NCI-H1694 treated with DMSO at 0.1 percent for 48 hours (cell line): ENCODE measurements around the gene EIF4A2.
"Not testable (repeated sequence)": the region's sequence is repeated elsewhere in the genome, so short reads cannot be mapped to it uniquely, and the experiment has no call there.

ENCODE experiments used
- DNase-seq: peaks from one replicate; lab custom pipeline; 2025; lab: John Stamatoyannopoulos, UW

Gene EIF4A2

DNA sequence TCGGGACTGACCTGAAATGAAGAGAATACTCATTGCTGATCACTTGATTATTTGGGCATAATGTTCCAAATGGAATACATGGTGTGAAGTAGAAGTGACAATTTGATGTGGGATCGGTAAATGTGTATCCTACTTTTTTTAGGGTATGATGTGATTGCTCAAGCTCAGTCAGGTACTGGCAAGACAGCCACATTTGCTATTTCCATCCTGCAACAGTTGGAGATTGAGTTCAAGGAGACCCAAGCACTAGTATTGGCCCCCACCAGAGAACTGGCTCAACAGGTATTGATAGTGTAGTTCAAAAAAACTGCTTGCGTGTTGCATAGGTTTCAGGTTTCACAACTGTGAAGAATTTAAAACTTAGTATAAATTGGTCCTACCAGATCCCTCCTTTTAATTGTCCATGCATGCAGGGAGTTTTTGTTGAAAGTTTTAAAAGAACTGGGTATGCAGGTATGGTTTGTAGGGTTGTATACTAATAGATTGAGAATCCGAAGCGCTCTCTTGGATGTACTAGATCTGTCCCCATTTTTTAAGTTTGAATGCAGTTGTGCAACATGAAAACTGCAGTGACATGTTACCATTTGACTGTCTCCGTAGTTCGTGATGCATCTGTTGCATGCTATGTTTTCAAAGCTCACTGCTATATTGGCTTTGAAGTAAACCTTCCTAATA, 1.6 kb downstream of the EIF4A2 start:
- no peak for DNase-seq

DNA sequence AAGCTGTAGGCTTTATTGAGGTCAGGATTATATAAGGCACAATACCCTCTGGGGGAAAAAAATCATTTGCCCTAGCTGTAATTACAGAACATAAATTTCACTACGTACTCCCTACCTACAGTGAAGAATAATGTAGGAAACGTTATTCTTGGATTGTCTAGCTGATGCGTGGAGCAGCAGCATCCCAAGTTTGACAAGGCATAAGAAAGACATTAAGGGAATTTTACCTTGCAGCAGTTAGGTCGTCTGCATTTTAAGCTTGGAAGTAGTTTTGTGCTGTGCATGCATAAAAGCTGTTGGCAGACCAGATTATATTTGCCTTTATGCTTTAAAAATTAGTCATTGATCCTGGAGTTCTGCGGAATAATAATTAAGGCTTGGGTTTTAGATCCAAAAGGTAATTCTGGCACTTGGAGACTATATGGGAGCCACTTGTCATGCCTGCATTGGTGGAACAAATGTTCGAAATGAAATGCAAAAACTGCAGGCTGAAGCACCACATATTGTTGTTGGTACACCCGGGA, 2.2 kb downstream of the EIF4A2 start:
- DNase-seq, result no peak

DNA sequence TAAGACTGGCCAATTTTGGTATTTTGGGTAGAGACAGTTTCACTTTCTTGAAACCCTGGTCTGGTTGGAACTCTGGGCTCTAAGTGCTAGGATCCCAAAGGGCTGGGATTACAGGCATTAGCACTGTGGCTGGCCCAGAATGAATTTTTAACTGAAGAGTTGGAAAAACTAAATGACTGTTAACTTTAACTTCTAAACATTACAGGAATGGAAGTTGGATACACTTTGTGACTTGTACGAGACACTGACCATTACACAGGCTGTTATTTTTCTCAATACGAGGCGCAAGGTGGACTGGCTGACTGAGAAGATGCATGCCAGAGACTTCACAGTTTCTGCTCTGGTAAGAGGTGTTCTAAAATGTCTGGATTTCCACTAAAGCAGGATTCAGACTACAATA, 3.5 kb downstream of the EIF4A2 start:
- DNase-seq, result no peak

DNA sequence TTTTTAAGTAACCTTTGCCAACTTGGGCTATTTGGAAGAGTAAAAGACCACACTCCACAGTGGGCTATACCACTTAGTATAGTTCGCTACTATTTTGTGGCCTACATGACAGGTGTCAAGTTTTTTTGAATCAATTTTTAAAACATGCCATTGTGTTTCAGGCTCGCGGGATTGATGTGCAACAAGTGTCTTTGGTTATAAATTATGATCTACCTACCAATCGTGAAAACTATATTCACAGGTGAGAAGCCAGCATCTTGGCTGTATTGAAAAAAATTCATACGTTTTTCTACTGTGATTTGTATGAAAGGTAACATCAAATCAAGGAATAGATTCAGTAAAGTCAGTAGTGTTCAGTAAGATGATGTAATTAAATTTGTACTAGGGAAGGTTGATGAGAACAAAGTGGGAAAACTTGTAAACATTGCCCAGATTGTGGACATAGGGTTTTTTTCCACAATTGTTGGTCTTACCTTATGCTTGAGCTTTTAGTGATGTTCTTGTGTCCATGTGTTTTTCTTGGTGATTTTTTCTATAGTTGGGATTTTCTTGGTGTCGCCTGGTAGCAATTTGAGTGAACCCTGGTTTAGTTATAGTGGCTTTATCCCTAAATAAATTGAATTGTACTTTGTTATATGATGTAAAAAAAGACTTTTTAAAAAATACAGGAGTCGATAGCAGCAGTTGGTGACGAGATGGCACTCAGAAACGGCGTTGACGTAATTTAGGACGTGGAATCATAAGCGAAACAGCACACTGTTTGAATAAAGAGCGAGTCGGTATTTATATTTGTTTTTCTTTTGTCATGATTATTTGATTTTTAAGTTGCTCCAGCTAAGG, 4.5 kb downstream of the EIF4A2 start:
- DNase-seq, result no peak

DNA sequence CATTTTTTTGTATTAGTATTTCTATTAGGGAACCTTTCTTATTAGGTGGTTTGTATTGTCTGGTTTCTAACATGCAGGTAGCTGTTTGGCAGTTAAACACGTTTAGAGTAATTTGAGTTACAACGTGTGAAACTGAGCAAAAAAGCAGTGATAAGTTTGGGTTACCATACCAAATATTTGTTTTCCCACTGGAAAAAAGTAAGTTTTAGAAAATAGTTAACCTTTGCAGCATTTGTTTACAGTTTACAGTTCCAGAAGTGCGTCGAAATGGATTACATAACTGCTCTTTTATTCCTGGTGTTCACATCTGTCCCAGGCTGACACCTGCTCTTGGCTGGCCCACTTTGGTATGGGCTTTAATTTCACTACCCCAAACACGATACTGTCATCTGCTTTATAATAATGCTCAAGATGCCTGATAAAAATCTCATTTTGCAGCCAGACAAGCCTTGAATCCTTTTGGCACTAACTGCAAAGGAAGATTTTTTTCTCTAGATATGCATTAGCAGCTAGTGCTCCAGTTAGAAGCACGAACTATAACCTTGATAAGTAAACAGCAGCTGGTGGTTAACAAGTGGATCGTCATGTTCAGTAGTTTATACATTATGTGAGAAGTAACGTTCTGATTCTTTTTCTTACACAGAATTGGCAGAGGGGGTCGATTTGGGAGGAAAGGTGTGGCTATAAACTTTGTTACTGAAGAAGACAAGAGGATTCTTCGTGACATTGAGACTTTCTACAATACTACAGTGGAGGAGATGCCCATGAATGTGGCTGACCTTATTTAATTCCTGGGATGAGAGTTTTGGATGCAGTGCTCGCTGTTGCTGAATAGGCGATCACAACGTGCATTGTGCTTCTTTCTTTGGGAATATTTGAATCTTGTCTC, 5.3 kb downstream of the EIF4A2 start:
- no peak for DNase-seq

DNA sequence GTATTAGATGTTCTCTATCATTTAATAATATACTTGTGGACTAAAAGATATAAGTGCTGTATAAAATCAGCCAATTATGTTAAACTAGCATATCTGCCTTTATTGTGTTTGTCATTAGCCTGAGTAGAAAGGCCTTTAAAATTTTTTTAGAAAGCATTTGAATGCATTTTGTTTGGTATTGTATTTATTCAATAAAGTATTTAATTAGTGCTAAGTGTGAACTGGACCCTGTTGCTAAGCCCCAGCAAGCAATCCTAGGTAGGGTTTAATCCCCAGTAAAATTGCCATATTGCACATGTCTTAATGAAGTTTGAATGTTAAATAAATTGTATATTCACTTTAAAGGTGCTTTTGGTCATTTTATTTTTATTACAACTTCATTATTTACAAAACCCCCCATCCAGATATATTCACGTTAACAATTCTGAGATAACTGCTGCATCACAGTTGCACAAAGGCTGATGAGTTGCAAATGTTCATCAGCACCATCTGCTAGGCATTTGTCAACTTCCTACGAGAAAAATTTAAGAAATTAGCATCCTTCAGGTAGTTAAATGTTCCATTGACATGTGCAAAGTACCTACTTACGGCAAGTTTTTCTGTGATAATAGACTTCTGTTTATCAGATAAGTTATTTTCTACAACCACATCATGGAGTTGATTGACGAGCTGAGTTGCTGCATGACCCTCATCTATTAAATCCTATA, 6.3 kb downstream of the EIF4A2 start:
- DNase-seq, result no peak

DNA sequence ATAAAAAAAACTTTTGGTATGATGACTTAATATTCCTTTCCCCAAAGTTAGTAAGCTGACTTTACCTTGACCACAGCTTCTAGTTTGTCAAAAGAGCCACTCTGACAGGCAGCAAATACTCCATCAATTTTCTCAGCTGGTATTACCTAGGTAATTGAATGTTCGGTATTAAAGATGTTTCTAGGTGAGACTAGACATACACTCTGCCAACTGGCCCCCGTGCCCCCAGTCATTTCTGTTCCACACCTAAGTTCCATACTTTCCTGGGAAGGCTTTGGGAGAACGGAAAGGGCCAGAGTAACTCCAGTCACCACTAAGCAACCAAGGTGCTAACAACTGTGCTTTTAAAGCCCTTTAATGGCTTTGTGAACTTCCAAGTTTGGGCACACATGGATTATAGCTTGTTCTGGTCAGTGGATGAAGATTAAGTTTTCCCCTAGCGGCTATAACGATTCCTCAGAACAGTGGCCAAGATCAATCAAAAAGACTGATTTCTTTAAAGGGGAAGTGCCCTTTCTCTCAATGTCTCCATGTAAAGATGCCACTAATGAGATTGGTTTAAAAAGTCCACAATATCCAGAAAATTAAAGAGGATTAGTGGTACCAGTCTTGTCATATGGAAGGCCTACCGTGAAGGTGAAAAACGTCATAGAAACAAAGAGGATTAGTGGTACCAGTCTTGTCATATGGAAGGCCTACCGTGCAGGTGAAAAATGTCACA, 7.0 kb downstream of the EIF4A2 start:
- no peak for DNase-seq

DNA sequence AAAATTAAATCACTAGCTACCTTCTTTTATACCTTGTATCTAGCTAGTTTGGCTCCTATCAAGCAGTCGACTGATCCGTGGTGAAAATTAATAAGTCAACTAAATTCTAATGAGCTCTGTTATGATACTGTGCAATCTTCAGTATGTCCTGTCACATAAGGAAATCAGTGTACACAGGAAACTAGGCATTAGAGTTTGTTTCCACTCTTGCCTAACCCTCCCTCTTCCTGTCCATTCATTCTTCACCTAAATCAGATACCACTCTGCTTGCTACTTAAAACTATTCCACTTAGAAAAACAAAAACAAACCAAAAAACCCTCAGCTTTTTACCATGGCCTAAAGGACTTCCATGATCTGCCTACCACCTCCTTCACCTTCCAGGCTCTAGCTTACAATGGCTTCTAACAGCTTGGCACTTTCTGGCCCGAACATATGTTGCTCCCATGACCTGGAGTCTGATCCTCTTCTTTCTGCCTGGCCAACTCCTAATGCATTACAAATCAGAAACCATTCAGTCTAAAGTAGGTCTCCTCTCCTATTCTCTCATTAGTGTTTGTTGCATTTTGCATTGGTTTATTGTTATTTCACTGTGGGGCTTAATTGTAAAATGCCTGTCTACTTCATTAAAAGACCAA, 15.0 kb downstream of the EIF4A2 start:
- DNase-seq, result no peak

DNA sequence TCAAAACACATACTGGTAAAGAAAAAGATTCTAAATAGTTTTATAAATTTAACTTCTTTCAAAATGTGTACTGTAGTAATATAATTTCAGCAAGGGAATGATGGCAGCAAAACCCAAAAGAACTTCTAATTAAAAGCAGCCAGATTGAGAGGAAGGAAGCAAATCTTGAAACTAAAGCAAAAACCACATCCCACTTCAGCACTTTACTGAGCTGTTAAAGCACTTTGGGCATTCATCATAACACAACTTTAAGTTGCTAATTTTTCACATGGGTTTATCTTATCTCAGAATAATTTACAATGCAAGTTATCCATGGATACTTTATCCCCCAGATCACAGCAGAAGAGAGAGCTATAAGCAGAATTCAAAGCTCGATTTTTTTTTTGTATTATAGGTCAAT, 16.9 kb downstream of the EIF4A2 start:
- DNase-seq, result no peak

DNA sequence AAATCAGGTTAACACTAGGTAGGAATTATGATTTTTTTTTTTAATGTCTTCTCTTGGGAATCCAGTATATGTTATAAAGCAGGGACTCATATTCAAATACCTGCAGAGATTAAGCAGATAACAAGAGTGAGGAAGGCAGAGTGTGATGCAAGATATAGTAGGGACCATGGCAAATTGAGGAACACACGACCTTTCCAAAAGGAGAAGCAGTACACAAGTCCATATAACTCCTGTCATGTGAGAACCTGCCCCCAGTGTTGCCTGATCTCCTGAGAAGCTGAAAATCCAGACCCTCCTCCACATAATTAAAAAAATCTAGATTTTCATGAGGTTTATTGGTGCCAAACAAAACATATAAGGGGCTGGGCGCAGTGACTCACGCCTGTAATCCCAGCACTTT, 19.3 kb downstream of the EIF4A2 start:
- DNase-seq, result no peak

DNA sequence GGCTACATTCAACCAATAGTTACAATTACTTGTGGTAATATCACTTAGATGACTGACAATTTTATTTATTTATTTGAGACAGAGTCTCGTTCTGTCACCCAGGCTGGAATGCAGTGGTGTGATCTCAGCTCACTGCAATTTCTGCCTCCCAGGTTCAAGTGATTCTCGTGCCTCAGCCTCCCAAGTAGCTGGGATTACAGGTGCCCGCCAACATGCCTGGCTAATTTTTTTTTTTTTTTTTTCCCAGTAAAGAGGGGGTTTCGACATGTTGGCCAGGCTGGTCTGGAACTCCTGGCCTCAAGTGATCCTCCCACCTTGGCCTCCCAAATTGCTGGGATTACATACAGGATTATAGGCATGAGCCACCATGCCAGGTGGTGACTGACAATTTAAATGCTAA, 20.1 kb downstream of the EIF4A2 start:
- not testable (repeated sequence) for DNase-seq

DNA sequence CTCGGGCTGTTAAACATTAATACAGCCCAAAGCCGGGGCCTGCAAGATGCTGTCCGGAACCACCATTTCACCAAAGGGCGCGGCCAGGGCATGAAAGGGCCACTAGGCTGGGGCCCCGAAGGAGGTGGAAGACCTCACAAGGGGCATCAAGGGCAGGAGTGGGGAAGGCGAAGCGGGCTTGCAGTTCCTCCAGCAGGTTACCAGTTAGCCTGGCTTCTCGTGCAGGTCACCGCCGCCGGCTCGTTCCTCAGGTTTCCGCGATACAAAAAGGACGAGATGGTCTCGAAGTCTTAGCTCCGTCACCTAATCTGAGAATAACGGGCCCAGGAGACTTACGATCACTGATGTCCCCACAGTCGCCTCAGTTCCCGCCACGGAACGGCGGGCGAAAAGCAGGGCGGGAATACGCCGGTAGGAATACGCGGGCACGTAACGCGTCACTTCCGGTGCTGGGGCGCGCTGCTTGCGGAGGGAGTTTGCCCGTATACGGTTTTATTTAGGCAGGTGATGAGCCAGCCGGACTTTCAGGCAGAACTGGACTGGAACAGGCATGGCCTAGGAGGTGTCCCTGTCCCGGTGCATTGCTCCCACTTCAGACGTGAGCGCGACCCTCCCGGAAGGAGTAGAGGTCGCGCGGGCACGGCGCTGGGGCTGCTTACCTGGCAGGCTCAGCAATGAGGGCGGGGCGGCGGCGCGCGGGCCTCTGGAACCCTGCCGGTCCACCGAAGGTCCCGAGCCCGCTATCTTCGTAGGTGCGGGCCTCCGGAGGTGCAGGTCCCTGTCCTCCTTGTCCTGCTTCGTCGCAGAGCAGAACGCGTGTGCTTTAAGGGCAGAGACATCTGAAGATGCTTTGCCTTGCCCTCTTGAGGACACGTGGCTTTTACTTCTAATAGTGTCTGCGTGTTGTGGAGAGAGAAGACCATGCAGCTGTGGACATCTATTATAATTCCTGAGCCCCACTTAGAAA, 23.0 kb downstream of the EIF4A2 start, which contains the start of gene RFC4:
Gene RFC4 (minus strand): TSS at position 394 of the 967 bp plus-strand sequence. CDS start 1,769 bp downstream, outside the sequence.
- peak; percentile 70 for DNase-seq

DNA sequence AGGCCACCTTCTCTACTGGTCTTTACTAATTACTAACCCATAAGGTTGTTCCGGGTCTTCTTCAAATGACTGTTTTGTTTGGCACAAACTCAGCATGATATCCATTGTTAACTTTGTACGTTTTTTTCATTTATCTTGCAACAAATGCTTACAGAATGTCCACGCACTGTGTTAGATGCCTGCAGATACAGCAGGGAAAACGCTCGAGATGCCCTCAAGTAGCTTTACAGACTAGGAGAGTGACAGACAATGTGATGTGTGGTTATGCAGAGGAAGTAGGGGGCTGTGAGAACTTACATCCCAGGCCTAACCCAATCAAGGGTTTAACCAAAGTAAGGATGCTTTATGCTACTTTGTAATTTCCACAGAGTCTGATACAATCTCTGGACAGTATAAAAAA, 23.9 kb downstream of the EIF4A2 start:
- DNase-seq, result no peak

DNA sequence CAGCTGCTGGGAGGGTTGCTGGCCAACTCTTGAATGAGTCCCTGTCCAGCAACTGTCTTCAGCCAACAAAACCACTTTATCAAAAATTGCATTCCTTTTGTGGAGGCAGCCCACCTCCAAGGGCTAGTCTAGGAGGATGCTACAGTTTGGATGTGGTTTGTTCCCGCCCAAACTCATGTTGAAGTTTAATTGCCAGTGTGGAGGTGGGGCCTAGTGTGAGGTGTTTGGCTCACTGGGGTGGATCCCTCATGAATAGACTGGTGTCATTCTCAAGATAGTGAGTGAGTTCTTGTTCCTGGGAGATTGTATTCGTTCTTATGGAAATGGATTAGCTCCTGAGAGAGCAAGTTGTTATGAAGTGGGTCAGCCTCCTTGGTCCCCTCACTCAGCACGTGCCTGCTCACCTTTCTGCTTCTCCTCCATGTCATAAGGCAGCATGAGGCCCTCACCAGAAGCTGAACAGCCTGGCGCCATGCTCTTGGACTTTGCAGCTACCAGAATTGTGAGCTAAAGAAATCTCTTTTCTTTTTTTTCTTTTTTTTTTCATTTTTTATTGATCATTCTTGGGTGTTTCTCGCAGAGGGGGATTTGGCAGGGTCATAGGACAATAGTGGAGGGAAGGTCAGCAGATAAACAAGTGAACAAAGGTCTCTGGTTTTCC, 27.1 kb downstream of the EIF4A2 start:
- DNase-seq, result no peak

DNA sequence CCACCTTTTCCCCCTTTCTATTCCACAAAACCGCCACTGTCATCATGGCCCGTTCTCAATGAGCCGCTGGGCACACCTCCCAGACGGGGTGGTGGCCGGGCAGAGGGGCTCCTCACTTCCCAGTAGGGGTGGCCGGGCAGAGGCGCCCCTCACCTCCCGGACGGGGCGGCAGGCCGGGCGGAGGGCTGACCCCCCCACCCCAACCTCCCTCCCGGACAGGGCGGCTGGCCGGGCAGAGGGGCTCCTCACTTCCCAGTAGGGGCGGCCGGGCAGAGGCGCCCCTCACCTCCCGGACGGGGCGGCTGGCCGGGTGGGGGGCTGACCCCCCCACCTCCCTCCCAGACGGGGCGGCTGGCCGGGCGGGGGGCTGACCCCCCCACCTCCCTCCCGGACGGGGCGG, 27.9 kb downstream of the EIF4A2 start:
- DNase-seq, result not testable (repeated sequence)

DNA sequence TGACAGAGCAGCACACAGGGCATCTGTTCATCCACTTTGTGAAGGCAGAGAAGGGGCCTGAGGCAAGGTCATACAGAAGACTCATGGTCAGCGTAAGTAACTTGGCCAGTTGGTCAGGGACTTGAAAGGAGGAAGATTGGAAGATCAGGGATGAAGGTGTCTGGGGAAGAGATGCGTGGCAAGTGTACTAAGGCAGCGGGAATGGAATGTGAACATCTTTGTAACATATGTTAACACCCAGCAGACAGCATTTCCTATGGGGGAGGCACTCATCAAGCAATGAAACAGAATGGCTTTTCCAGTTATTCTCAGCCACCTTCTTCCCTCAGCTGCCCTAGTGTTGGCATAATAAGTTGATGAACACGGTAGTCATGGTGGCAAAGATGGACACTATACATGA, 30.7 kb downstream of the EIF4A2 start:
- DNase-seq, result no peak

DNA sequence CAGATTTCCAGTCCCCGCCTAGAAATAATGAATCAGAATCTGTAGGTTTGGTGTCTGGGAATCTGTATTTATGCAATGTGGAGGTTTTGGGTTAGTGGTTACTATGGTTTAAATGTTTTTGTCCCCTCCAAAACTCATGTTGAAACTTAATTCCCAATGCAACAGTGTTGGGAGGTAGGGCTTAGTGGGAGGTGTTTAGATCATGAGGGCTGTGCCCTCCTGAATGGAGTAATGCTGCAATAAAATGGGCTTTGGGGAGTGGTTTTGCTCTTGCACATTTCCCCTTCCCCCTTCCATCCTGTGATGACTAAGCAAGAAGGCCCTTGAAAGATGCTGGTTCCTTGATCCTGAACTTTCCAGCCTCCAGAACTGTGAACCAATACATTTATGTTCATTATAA, 32.1 kb downstream of the EIF4A2 start:
- no peak for DNase-seq

DNA sequence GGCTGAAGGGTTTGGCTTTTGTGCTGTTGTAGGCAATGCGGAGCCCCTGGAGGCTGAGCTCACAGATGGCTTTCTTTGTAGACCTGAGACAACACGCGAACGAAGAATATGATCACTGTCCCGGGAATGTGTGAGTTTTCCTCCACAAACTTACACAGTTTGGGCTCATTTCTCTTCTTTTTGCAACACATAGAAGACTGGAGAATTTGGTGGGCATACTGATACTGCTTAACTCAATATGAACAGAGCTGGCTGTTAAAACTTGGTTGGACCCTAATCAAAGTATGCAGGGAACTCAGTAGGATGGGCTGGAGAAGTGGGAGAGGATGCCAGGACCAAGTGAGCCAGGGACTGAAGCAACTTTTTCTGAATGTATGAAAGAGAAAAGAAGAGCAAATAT, 35.1 kb downstream of the EIF4A2 start:
- no peak for DNase-seq

DNA sequence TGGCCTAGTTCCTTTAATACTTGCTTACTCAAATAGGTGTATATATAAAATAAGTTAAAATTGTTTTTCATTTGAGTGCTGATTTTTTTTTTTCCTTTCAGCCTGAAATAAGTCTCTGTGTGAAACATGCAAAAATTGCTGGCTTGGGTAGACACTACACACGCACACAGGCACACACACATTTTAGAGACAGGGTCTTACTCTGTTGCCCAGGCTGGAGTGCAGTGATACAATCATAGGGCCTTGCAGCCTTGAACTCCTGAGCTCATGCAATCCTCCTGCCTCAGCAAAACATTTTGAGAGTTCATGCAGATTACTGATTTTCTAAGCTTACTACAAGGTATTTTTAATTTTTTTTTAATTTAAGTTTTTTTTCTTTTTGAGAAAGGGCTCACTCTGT, 35.6 kb downstream of the EIF4A2 start:
- no peak for DNase-seq
